Ishikawa (cell line): ENCODE measurements around the gene NOL4L.

ENCODE experiments used
- EGR1 ChIP-seq: IDR thresholded peaks from 2 replicates; pipeline ENCODE4 v1.6.1; 2012
- EP300 ChIP-seq: IDR thresholded peaks from 2 replicates; pipeline ENCODE4 v1.6.1; 2012; ENCODE audit warnings: borderline replicate concordance
- NFIC ChIP-seq: IDR thresholded peaks from 2 replicates; pipeline ENCODE4 v1.6.1; 2012
- RAD21 ChIP-seq: IDR thresholded peaks from 2 replicates; pipeline ENCODE4 v1.6.1; 2012; ENCODE audit warnings: low read depth
- REST ChIP-seq: IDR thresholded peaks from 2 replicates; pipeline ENCODE4 v1.6.1; 2012; ENCODE audit warnings: low read depth, mild to moderate bottlenecking
- TAF1 ChIP-seq: IDR thresholded peaks from 2 replicates; pipeline ENCODE4 v1.6.1; 2012; ENCODE audit warnings: low read depth, mild to moderate bottlenecking
- TCF12 ChIP-seq: IDR thresholded peaks from 2 replicates; pipeline ENCODE4 v1.6.1; 2012; ENCODE audit warnings: low read depth
- USF1 ChIP-seq: IDR thresholded peaks from 2 replicates; pipeline ENCODE4 v1.6.1; 2012
- YY1 ChIP-seq: IDR thresholded peaks from 2 replicates; pipeline ENCODE4 v1.6.1; 2012; ENCODE audit warnings: low read depth

- TF ChIP-seq USF1, result no peak
- TF ChIP-seq EP300, result no peak
- TF ChIP-seq TAF1, result no peak
- no peak for TF ChIP-seq TCF12
- TF ChIP-seq NFIC, result no peak
- TF ChIP-seq RAD21, result no peak
- no peak for TF ChIP-seq REST
- no peak for TF ChIP-seq YY1
- no peak for TF ChIP-seq EGR1
These were observed 27.4 kb upstream of the NOL4L start for GRCh38 chr20:32612351-32613191.
